Epithelial cell of prostate (primary cell): ENCODE data around the gene CNDP1.
"Not testable (repeated sequence)": the region's sequence is repeated elsewhere in the genome, so short reads cannot be mapped to it uniquely, and the experiment has no call there.

ENCODE experiments used
- DNase-seq: peaks from one replicate; pipeline ENCODE4 v3.0.0-alpha.2; 2011; ENCODE audit warnings: low read depth, low spot score
- H3K27ac ChIP-seq: fragments of 450-650 bp; 2 replicates; pipeline ENCODE4 v1.5.1; 2017; ENCODE audit warnings: mild to moderate bottlenecking

The CNDP1 gene

GRCh38 chr18:74534150-74534969 lies at the start of gene CNDP1:
CNDP1 (plus strand) TSS chr18:74534500; CDS start chr18:74534668, 168 bp downstream.
- no peak for DNase-seq
- no peak within 1 kb of the TSS for H3K27ac ChIP-seq

GRCh38 chr18:74486119-74486849 lies 48.0 kb upstream of the CNDP1 start:
- H3K27ac ChIP-seq, result no peak overlapping the region
- no peak for DNase-seq

GRCh38 chr18:74488354-74488753 lies 45.9 kb upstream of the CNDP1 start:
- no peak overlapping the region for H3K27ac ChIP-seq

GRCh38 chr18:74488864-74489263 lies 45.4 kb upstream of the CNDP1 start:
- H3K27ac ChIP-seq, result no peak overlapping the region
- no peak for DNase-seq

More at GRCh38 chr18:74488354-74488753, 45.9 kb upstream of the CNDP1 start:
- DNase-seq, result no peak

- no peak for DNase-seq
- H3K27ac ChIP-seq, result no peak overlapping the region
Measured at GRCh38 chr18:74489676-74490075, 44.6 kb upstream of the CNDP1 start.

GRCh38 chr18:74492259-74492658 lies 42.0 kb upstream of the CNDP1 start:
- DNase-seq, result no peak
- H3K27ac ChIP-seq, result no peak overlapping the region

GRCh38 chr18:74493689-74494088 lies 40.6 kb upstream of the CNDP1 start:
- H3K27ac ChIP-seq, result no peak overlapping the region
- DNase-seq, result peak; percentile 40

GRCh38 chr18:74494514-74494913 lies 39.8 kb upstream of the CNDP1 start:
- H3K27ac ChIP-seq, result no peak overlapping the region
- no peak for DNase-seq

GRCh38 chr18:74495581-74496507 lies 38.5 kb upstream of the CNDP1 start, which contains the start of gene CNDP2:
CNDP2 (plus strand) TSS chr18:74496363; CDS start chr18:74499974, 3,611 bp downstream.
- H3K27ac ChIP-seq, result peak within 1 kb of the TSS; percentile 88
- peak; percentile 84 for DNase-seq

- peak overlapping the region; percentile 88 for H3K27ac ChIP-seq
- no peak for DNase-seq
Measured at GRCh38 chr18:74496508-74497323, 37.6 kb upstream of the CNDP1 start.

GRCh38 chr18:74497324-74497676 lies 37.0 kb upstream of the CNDP1 start:
- H3K27ac ChIP-seq, result peak overlapping the region; percentile 88
- no peak for DNase-seq

GRCh38 chr18:74497778-74498177 lies 36.5 kb upstream of the CNDP1 start:
- no peak for DNase-seq
- peak overlapping the region; percentile 88 for H3K27ac ChIP-seq

- DNase-seq, result no peak
- H3K27ac ChIP-seq, result peak overlapping the region; percentile 88
Measured at GRCh38 chr18:74498712-74499627, 35.3 kb upstream of the CNDP1 start.

GRCh38 chr18:74499633-74500032 lies 34.7 kb upstream of the CNDP1 start:
- DNase-seq, result no peak
- H3K27ac ChIP-seq, result peak overlapping the region; percentile 88

GRCh38 chr18:74500372-74500771 lies 33.9 kb upstream of the CNDP1 start:
- DNase-seq, result no peak
- H3K27ac ChIP-seq, result peak overlapping the region; percentile 88

GRCh38 chr18:74500774-74501173 lies 33.5 kb upstream of the CNDP1 start:
- not testable (repeated sequence) for DNase-seq
- peak overlapping the region; percentile 88 for H3K27ac ChIP-seq

- H3K27ac ChIP-seq, result peak overlapping the region; percentile 88
- peak; percentile 68 for DNase-seq
Measured at GRCh38 chr18:74501386-74501785, 32.9 kb upstream of the CNDP1 start.

- DNase-seq, result no peak
- no peak overlapping the region for H3K27ac ChIP-seq
Measured at GRCh38 chr18:74503137-74503536, 31.2 kb upstream of the CNDP1 start.
